T-helper 1 cell (primary cell): ENCODE measurements around the gene HMX1.
A peak's percentile ranks its signal among the peaks of the same experiment; 100 is the strongest.

ENCODE experiments used
- DNase-seq, 5 donors: peaks; one replicate each; pipeline ENCODE4 v3.0.0-alpha.2; 2012 to 2020

HMX1 gene

GRCh38 chr4:8854931-8855330, 16.7 kb downstream of the HMX1 start:
- DNase-seq: no peak

- no peak for DNase-seq
Observed at GRCh38 chr4:8854016-8854415, 17.6 kb downstream of the HMX1 start.

DNA sequence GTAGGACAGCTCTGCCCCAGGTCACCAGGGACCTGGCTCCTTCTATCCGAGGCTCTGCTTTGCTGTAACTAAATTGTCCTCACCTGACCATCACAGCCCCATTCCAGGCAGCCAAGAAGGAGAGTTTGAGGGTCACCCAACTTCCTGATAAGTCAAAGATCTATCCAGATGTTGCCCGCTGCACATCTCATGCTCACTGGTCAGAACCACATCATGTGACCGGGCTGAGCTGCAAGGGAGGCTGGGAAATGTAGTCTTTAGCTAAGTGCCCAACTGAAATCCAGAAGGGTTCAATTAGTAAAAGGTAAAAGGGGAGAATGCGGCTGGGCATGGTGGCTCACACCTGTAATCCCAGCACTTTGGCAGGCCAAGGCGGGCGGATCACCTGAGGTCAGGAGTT, 18.4 kb downstream of the HMX1 start:
- no peak for DNase-seq

- DNase-seq: no peak
Observed at GRCh38 chr4:8852118-8852704, 19.4 kb downstream of the HMX1 start.

GRCh38 chr4:8851321-8852117, 20.1 kb downstream of the HMX1 start:
- no peak for DNase-seq

- DNase-seq: no peak
Observed at GRCh38 chr4:8850830-8851188, 20.8 kb downstream of the HMX1 start.

DNA sequence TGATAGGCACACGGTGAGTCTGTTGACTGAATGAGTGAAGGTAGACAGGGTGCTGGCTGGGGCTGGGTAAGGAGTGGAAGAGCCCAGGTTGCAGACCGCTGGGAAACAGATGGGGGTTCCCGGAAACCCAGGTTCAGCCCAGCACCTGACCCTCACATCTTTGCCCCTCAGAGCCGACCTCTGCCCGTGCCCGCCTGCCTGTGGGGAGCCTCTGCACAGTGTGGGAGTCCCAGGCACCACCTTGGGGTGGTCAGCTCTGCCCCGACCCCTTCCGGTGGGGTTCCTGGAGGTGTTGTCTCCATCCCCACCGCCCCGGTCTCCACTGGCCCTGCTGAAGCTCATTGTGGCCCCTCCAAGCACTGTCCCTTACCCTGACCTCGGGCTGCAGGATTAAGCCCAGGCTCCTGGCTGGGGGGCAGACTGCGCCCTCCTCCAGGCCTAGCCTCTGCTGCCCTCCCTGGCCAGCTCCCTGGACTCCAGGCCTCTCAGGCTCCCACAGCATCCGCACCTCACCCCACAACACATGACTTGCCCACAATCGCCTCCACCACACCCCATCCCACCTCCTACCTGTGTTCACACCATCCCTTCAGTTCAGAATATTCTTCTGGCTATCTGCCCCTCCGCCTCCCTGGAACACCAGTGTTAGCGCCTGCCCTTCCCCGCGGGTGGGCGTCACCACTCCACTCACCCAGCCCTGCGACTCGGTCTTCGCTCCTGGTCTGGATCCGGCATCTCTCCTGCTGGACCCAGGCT, 21.4 kb downstream of the HMX1 start:
- no peak for DNase-seq

GRCh38 chr4:8849266-8850073, 22.2 kb downstream of the HMX1 start:
- DNase-seq: no peak

GRCh38 chr4:8848507-8849265, 23.0 kb downstream of the HMX1 start:
- DNase-seq: no peak

DNA sequence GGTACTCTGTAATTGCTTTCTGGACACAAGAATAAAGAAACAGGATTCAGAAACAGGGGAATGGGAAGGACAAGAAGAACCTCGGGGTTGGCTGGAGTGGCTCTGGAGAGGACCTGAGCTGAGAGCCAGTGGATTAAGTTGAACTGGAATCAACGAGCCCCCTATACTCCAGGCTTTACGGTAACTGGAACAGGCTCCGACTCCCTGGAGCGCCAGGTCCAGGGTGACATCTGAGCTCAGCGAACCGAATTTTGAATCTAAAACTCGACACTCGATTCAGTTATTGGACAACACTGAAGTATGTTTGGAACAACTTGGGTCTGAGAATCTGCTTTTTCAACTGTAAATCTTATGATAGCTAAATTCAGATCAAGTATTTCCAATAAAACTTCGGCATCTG, 23.9 kb downstream of the HMX1 start:
- DNase-seq: no peak

GRCh38 chr4:8847331-8847730, 24.3 kb downstream of the HMX1 start:
- DNase-seq: no peak

- DNase-seq: no peak
Observed at GRCh38 chr4:8846826-8847225, 24.8 kb downstream of the HMX1 start.

- no peak for DNase-seq
Observed at GRCh38 chr4:8846046-8846720, 25.5 kb downstream of the HMX1 start.

DNA sequence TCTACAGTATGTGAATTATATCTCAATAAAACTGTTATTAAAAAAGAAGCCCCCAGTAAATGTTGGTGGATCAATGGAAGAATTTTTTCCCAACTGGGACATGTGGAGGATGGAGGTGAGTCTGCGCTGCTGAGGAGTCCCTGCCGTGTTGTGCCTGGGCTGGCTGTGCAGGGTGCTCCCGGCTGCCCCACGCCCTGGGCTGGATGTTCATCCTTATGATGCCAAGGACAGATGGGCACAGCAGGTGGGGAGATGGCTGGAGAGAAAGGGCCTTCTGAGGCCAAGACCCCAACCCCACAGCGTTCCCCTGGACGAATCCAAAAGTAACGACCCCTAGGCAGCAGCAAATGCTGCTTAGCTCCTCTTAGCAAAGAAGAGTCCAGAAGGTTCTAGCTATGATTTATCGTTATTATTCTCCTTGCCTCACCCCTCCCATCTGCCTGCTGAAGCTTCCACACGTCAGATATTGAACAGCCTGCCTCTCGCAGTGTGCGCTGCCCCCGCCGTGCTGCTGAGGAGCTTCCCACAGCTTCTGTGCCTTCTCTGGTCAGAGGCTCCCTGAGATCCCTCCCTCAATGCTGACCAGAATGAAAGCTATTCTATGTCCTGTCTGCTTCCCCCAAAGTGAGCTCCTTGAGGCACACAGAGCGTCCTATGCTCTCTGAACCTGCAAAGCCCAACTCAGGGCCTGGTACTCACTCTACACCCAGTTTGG, 26.5 kb downstream of the HMX1 start:
- no peak for DNase-seq

DNA sequence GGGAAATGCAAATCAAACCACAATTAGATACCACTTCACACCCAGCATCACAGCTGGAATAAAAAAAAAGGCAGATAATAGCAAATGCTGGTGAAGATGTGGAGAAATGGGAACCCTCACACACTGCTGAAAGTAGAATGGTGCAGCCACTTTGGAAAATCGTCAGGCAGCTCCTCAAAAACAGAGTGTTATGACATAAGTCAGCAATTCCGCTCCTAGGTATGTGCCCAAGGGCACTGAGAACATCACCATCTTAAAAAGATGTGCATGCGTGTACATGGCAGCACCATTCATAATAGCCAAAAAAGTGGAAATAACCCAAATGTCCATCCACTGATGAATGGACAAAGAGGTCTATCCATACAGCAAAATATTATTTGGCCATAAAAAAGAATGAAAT, 28.0 kb downstream of the HMX1 start:
- DNase-seq: no peak

DNA sequence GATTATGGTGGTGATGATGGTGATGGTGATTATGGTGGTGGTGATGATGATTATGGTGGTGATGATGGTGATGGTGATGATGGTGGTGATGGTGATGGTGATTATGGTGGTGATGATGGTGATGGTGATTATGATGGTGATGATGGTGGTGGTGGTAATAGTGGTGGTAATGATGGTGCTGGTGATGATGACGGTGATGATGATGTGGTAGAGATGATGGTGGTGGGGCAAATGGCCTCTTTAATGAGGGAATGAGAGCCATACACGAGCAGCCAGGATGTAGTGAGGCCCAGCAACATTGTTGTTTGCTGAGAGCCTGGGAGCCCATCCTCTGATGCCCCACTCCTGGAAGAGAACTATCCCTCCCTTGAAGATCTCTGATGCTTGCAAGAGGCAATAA, 29.0 kb downstream of the HMX1 start:
- DNase-seq: no peak

DNA sequence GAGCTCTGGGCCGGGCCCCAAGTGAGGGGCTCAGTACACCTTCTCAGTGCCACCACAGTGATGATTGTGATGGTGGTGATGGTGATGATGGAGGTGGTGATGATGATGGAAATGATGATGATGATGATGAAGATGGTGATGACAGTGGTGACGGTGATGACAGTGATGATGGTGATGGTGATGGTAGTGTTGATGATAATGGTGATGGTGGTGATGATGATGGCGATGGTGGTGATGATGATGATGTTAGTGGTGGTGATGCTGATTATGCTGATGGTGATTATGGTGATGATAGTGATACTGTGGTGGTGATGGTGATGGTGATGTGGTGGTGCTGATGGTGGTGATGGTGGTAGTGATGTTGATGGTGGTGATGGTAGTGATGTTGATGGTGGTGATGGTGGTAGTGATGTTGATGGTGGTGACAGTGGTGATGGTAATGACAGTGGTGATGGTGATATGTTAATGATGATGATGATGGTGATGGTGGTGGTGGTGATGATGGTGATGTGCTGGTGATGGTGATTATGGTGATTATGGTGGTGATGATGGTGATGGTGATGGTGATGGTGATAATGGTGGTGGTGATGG, 29.9 kb downstream of the HMX1 start:
- DNase-seq: no peak

GRCh38 chr4:8840816-8841455, 30.7 kb downstream of the HMX1 start:
- peak in 1 of 5 donors; percentile 7 for DNase-seq

- DNase-seq: no peak
Observed at GRCh38 chr4:8840006-8840793, 31.4 kb downstream of the HMX1 start.
